ENCODE results near the gene LSS.

GRCh38 chr21:46211376-46211775 is 17.2 kb downstream of the LSS start:
- TF ChIP-seq, protein P1, sequence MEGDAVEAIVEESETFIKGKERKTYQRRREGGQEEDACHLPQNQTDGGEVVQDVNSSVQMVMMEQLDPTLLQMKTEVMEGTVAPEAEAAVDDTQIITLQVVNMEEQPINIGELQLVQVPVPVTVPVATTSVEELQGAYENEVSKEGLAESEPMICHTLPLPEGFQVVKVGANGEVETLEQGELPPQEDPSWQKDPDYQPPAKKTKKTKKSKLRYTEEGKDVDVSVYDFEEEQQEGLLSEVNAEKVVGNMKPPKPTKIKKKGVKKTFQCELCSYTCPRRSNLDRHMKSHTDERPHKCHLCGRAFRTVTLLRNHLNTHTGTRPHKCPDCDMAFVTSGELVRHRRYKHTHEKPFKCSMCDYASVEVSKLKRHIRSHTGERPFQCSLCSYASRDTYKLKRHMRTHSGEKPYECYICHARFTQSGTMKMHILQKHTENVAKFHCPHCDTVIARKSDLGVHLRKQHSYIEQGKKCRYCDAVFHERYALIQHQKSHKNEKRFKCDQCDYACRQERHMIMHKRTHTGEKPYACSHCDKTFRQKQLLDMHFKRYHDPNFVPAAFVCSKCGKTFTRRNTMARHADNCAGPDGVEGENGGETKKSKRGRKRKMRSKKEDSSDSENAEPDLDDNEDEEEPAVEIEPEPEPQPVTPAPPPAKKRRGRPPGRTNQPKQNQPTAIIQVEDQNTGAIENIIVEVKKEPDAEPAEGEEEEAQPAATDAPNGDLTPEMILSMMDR (IDR thresholded peaks at IDR 0.05) = no peak
- TF ChIP-seq POLR2AphosphoS5 (IDR thresholded peaks at IDR 0.05) = no peak
- TF ChIP-seq POLR2A (IDR thresholded peaks at IDR 0.05) = no peak
- no peak for TF ChIP-seq EP300 (IDR thresholded peaks at IDR 0.05)
